ENCODE results near the gene LCE5A. TPM values are rescaled to one million over a fixed set of nuclear protein-coding genes. Genes with fewer than 3 reads are reported as not detected.

Gene LCE5A
- polyA plus RNA-seq, 1 donor from 2014 or later = not detected

- TF ChIP-seq REST (IDR thresholded peaks at IDR 0.05; ENCODE audit: borderline replicate concordance) = no peak
- no peak for TF ChIP-seq EP300 (conservative IDR thresholded peaks at IDR 0.05; ENCODE audit: poor library complexity, severe bottlenecking)
- TF ChIP-seq TAF1 (IDR thresholded peaks at IDR 0.05; ENCODE audit: low read depth) = no peak
- TF ChIP-seq POLR2AphosphoS5 (IDR thresholded peaks at IDR 0.05) = no peak
- no peak for TF ChIP-seq MXI1 (conservative IDR thresholded peaks at IDR 0.05; ENCODE audit: poor library complexity, severe bottlenecking)
- no peak for TF ChIP-seq SMC3 (conservative IDR thresholded peaks at IDR 0.05; ENCODE audit: poor library complexity)
- TF ChIP-seq RAD21 (conservative IDR thresholded peaks at IDR 0.05) = no peak
- no peak for TF ChIP-seq EZH2 (IDR thresholded peaks at IDR 0.05; ENCODE audit: borderline replicate concordance, insufficient read depth, low read length, poor library complexity, severe bottlenecking)
- TF ChIP-seq CTCF (IDR thresholded peaks at IDR 0.05; ENCODE audit: poor library complexity, severe bottlenecking) = no peak
These were observed 8.0 kb upstream of the LCE5A start for GRCh38 chr1:152502496-152503180.

GRCh38 chr1:152505083-152505482 lies 5.5 kb upstream of the LCE5A start:
- Histone ChIP-seq H3K4me3 (ENCODE audit: low read length) (no peak overlapping the region), H4K20me1 (ENCODE audit: insufficient read depth) (no peaks in the 10 kb centered on the region), H2AFZ (ENCODE audit: low read depth, low read length) (no peak overlapping the region), H3F3A (ENCODE audit: insufficient read depth, low read length, poor library complexity, severe bottlenecking) (no peaks in the 10 kb centered on the region), H3K9me2 (ENCODE audit: insufficient read depth, low read length) (no peaks in the 10 kb centered on the region), H3K9ac (ENCODE audit: low read length) (no peak overlapping the region), H3K36me3 (ENCODE audit: insufficient read depth, low read length) (no peaks in the 10 kb centered on the region), H3K27me3 (ENCODE audit: insufficient read depth, low read depth, low read length) (no peaks in the 10 kb centered on the region), H3K27ac (ENCODE audit: low read length) (no peak overlapping the region), H3K9me3 (ENCODE audit: low read length) (no peaks in the 10 kb centered on the region), H3K79me2 (replicated peaks; ENCODE audit: insufficient read depth, low read length) (no peaks in the 10 kb centered on the region), H3K4me2 (ENCODE audit: low read length) (no peak overlapping the region)
- TF ChIP-seq TAF1 (IDR thresholded peaks at IDR 0.05; ENCODE audit: low read depth) (no peak), EZH2 (IDR thresholded peaks at IDR 0.05; ENCODE audit: borderline replicate concordance, insufficient read depth, low read length, poor library complexity, severe bottlenecking) (no peak), CTCF (IDR thresholded peaks at IDR 0.05; ENCODE audit: poor library complexity, severe bottlenecking) (no peak), SMC3 (conservative IDR thresholded peaks at IDR 0.05; ENCODE audit: poor library complexity) (no peak), POLR2AphosphoS5 (IDR thresholded peaks at IDR 0.05) (no peak), RAD21 (conservative IDR thresholded peaks at IDR 0.05) (no peak), EP300 (conservative IDR thresholded peaks at IDR 0.05; ENCODE audit: poor library complexity, severe bottlenecking) (no peak), REST (IDR thresholded peaks at IDR 0.05; ENCODE audit: borderline replicate concordance) (no peak), MXI1 (conservative IDR thresholded peaks at IDR 0.05; ENCODE audit: poor library complexity, severe bottlenecking) (no peak)

More at GRCh38 chr1:152502496-152503180, 8.0 kb upstream of the LCE5A start:
- Histone ChIP-seq H4K20me1 (ENCODE audit: insufficient read depth) (no peaks in the 10 kb centered on the region), H3K9me2 (ENCODE audit: insufficient read depth, low read length) (no peaks in the 10 kb centered on the region), H3K4me2 (ENCODE audit: low read length) (no peak overlapping the region), H3F3A (ENCODE audit: insufficient read depth, low read length, poor library complexity, severe bottlenecking) (no peaks in the 10 kb centered on the region), H3K27ac (ENCODE audit: low read length) (no peak overlapping the region), H2AFZ (ENCODE audit: low read depth, low read length) (no peak overlapping the region), H3K79me2 (replicated peaks; ENCODE audit: insufficient read depth, low read length) (no peaks in the 10 kb centered on the region), H3K27me3 (ENCODE audit: insufficient read depth, low read depth, low read length) (no peaks in the 10 kb centered on the region), H3K4me3 (ENCODE audit: low read length) (no peak overlapping the region), H3K36me3 (ENCODE audit: insufficient read depth, low read length) (no peaks in the 10 kb centered on the region), H3K9me3 (ENCODE audit: low read length) (peaks cover 7% of the 10 kb centered on the region), H3K9ac (ENCODE audit: low read length) (no peak overlapping the region)
